NCI-H1417 (cell line): Measurements from ENCODE around the gene RUBCN.

Source experiments
- DNase-seq, 3 experiments: peaks; one replicate each; lab custom pipeline; 2025; lab: John Stamatoyannopoulos, UW

RUBCN gene

DNA sequence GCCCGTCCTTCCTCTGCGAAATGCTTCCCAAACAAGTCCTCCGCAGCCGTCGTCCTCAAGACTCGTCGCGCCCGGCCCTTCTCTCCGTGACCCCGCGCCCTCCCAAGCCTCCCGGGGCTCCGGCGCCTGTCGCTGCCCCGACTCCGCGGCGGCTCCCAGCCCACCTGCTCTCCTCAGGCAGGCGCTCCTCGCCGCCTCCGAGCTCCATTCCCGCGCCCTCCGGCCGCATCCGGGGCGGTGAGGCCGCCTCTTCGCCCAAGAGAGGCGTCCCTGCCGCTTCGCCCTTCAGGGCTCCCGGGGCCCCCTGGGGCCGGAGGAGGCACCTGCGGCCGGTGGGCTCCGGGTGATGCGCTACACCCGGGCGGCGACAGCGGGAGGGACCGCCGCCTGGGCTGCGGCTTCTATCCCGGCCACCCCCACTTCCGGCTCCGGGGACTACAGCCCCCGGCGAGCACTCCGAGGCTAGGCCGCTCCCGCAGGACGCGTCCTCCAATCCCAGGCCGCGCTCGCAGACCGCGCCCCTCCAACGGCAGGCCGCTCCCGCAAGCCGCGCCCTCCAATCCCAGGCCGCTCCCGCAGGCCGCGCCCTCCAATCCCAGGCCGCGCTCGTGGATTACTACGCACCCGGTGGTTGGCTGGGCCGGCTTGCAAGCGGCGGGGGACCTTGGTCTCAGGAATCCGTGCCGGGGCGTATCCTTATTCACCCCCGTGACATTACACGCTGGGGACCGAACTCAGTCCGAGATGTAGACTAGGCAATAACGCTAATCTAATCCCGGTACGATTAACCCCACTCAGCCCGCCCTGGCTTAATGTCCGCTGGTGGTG, at the start of gene RUBCN:
Gene RUBCN, minus strand, starts transcription at position 414 of the 828 bp plus-strand sequence. Its CDS starts 185 bp downstream, at position 229.
- DNase-seq, result peak; percentile 96 to 98 (median 98)

DNA sequence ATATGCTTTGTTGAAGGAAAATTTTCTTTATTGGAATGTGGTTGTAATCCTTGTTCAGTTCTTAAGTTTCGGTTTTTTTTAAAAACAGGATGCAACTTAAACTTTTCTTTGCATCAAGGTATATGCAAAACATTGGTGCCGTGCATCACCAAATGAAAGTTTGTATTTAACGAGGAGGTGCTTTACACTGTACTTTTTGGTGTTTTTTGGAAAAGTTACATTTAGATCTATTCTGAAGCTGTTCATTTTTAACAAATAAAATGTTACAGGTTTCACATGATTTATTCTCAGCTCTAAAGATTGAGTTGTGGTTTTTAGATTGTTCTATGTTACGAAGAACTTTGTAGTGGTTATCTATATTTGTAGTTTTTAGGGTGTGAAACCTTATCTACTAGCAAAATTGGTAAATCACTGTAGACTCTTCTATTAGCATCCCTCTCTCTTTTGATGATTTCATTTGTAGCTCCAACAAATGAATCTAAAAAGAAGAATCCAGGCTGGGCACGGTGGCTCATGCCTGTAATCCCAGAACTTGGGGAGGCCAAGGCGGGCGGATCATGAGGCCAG, 47.4 kb upstream of the RUBCN start:
- DNase-seq, result no peak

DNA sequence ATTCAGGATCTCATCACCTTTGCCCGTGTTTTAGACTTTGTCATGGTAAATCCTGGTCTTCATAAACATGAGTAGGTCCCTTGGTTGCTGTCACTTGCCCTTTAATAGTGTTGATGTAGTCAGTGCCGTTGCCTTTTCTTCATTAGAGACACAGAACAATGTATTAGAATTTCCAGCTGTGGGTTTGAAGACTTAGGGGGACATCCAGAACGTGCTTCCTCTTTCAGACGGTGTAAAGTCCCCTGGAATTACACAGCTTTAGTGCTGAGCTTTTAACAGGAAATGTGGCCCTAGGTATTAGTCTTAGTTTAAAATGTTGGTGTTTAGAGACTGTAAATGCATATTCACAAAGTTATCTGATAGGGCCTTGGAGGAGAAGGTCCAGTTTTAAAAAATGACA, 45.5 kb upstream of the RUBCN start:
- DNase-seq, result no peak

DNA sequence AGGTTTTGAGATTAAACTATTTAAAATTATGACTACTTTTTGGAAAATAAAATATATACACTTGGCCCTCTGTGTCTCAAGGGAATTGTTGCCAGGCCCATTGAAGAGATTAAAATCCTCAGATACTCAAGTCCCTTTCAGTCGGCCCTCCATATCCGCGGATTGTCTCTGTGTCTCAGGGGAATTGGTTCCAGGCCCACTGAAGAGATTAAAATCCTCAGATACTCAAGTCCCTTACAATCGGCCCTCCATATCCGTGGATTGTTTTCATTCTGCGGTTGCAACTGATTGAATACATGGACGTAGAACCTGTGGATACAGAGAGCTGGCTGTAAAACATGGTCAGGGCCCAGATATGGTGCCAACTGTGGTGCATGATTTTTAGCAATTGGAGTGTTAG, 38.6 kb upstream of the RUBCN start:
- peak in 1 of 3 experiments; percentile 78 for DNase-seq

DNA sequence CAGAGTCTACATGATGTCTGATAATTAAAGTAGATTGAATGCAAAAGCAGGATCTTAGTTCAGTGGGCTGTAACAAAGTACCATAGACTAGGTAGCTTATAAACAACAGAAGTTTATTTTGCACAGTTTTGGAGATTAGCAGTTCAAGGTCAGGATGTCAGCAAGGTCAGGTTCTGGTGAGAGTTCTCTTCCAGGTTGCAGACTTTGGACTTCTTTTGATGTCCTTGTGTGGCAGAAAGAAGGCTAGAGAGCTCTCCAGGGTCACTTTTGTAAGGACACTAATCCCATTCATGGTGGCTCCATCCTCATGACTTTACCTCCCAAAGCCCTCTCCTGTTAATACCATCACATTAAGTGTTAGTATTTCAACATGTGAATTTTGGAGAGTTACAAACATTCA, 25.1 kb upstream of the RUBCN start:
- no peak for DNase-seq

DNA sequence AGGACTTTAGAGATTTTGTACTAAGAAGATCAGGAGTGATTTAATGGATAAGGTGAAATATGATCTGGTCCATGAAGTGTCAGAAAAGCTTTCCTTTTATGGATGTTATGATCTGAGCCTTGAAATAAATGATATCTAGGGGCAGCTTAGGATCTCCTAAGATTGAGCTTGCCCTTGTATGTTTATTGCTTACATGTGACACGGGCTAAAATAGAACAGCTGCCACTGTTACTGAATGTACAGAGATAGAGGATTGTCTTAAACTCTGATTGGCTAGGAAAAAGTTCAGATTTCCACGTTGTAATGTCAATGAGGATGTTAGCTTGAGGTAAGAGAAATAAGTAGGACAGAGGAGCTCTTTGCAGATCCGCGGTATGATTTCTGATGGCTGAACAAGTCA, 21.8 kb upstream of the RUBCN start:
- DNase-seq, result no peak

DNA sequence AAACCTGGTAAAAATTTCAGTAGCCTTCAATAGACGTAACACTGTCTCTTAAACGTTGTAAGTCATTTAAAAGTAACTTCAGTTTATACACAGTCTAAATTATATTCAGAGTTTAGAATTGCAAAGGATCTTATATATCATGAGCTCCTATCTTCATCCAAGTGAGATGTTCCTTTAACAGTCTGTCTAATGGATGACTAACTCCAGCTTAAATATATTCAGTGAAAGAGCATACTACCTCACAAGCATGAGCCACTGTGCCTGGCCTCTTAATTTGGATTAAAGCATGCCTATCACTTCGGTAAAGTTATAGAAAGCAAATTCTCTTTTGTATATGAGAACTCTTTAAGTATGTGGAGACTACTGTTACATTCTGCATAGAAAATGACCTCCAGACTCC, 20.0 kb upstream of the RUBCN start:
- DNase-seq, result no peak

DNA sequence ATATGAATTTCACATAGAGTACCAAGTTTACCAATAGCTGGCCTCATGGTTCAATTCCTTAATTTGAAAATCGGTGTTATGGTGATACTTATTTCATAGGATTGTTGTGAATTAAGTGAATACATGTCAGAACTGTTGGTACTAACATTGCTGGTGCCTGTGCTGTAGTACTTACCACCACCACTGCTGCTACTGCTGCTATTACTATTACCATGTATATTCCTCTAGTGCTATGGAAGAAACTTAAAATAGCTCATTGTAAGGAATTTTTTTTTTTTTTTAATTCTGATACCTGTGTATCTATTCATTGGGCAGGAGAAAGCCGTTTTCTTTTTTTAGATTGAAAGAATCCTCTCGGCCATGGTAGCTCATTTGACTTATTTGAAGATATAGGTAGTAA, 16.6 kb upstream of the RUBCN start:
- no peak for DNase-seq

DNA sequence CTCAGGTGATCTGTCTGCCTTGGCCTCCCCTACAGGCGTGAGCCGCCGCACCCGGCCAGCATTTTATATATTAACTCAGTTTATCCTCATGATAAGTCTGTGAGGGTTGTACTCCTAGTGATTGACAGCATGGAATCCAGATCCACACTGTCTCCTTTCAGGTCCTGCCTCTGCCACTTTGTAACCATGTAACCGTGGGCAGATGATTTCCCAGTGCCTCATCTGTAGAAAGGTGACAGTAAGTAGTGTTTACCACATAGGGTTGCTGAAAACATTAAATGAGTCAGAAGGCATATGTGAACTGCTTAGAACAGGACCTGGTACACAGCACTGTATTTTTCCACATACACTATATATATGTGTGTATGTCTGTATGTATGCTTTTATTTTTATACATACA, 15.4 kb upstream of the RUBCN start:
- peak in 2 of 3 experiments; percentile 19 to 26 for DNase-seq

DNA sequence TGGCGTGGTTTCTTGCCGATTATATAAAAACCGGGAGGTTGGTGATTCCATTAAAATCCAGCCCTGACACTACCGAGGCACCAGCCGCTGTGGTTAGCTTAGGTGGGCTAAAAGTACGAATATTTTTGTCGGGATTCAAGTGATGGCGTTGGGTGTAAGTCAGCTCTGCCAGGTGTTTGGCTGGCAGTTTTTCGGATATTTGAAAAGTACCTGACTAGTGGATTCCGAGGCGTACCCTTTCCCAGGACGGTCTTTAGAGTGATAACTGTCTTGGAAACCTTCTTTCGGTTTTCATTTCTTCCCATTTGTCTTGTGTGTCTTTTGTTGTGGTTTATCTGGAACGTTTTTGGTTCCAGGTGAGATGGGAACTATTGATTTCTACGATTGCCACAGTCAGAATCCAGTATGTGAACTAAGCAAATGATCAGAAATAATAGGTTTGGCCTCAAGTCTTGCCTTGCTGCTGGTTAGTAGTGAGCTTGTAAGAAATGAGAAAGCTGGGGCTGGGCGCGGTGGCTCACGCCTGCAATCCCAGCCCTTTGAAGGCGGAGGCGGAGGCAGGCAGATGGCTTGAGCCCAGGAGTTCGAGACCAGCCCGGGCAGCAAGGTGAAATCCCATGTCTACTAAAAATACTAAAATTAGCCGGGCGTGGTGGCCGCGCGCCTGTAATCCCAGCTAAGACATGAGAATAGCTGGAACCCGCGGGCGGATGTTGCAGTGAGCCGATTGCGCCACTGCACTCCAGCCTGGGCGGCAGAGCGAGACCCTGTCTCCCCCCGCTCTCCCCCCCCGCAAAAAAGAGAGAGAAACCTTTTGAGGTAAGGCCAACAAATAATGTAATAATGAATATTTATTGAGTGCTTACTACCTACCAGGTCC, 14.4 kb upstream of the RUBCN start:
- peak in 2 of 3 experiments; percentile 63 to 73 for DNase-seq

DNA sequence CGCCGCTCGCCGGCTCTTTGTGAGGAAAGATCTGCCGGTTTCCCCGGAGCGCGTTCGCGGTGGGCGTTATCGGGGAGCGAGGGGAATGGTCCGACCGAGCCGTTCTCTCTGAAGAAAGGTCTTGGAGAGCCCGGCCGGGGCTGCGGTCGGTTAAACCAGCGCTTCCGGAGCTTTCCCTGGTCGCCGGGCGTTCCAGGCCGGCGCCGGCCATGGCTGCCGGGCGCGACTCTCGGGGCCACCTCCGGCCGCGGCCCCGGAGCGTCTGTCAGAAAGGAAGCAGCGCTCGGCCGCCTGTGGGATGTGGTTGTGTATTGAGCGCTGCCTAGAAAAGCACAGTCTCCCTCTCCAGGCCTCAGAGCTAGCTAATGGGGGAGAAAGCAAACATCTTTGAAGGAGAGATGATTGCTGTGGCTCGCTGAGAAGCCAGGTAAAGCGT, 13.7 kb upstream of the RUBCN start:
- peak; percentile 59 to 83 (median 83) for DNase-seq

DNA sequence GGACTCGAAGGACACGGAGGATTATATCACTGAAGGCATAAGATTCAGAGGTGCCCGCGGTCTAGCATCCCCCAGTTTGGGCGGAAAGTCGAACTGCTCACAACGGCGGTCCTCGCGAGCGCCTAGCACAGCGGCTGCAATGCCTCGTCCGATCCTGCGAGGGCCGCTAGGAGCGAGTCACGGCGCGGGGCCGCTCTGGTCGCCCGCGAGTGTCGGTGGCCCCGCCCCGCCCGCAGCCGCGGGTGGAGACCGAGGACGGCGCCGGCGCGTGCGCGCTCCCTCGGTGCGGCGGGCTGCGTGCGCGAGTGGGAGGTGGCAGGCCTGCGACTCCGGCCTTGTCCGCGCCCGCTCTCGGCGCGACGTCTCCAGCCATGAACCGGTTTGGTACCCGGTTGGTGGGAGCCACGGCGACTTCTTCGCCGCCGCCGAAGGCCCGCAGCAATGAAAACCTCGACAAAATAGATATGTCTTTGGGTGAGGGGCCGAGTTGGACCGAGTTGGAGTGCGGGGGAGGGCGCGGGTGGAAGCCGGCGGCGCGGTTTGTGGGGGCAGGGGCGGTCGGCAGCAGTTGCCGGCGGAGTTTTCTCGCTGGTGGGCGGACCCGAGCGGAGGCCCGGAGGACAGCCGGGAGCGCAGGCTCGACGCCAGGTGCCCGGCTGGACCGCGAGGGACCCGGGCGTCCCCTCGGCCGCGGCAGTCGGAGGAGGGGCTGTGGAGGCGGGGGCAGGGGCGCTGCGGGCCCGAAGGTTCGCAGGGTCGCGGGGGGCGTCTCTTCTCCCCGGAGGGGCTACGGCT, 13.1 kb upstream of the RUBCN start, which contains the start of gene FYTTD1:
Gene FYTTD1, plus strand, starts transcription at position 283 of the 795 bp plus-strand sequence. Its CDS starts 89 bp downstream, at position 372.
- DNase-seq, result peak; percentile 93 to 96 (median 95)

DNA sequence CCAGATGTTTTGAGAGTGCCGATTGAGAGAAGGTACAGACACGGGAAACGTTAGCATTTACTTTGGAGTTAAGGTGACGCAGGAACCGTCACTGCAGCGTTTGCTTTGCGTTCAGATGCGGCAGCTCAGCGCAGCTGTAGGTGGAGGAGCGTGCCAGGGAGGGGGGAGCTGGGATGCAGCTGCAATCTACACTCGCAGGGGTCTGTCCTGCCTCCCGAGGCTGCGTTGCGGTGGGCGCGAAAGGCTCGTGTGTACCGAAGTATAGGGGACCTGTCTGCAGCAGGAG, 12.6 kb upstream of the RUBCN start:
- peak; percentile 77 to 95 (median 95) for DNase-seq

DNA sequence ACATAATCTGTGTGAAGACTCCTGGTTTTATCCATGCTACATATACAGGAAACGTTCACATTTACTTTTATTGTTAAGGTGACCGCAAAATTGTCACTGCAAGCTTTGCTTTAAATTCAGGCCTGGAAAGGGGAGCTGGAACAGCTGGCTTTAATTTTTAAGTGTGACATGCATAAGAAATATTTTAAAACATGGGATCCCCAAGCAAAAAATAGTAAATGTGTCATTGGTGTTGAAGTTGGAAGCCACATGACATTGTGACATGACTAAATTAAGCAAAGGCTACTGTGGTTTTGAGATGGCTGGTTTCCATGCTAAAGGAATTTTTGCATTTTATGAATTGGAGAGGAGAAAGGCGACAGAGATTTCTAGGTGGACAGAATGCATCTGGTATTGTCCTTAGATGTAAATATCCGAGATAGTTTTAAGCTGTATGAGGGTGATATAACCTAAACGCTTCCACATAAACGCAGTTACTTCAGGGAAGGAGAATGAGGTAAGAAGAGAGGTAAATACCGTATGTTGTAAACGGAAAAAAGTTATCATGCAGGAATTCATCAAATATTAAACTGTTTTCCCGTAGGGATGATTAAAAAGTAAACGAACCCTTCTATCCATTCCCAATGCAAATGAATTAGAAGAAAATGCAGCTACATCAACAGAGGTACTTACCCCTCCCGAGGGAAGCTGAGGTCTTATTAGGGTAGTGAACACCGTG, 12.1 kb upstream of the RUBCN start:
- DNase-seq, result peak in 1 of 3 experiments; percentile 32

DNA sequence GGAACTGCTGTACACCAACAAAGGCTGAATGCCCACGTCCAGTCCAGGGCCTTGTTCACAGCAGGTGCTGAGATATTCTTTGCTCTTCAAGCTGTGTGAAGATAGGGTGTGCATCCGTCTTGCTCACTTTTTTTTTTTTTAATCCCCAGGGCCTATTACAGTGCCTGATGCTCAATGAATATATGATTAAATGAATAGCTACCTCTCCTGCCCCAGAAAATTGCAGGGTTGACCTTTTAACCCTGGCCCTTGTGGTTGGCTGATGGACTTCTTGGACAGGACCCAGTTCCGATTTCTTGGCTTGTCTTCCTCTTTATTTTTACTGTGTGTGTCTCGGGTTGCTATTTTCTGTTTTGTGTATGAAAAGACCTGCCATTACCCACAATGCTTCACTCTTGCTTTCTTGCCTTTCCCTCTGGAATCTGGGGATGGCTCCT, 10.1 kb upstream of the RUBCN start:
- DNase-seq, result no peak

DNA sequence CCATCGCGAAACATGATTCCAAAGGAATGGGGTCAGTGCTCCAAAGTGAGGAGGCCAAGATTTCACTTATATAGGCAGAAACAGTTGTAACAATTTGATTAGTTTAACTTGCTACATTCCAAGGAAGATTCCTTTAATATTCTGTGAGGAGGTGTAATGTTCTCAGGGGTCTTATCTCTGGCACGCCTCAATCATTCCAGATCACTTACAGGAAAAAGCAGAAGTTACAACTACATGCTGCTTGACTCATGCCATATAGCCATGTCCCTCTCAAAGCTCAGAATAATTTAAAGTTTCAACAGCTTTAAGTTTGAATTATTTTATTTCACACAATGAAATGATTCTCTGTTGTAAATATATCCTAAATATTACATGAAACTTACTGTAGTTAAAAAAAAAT, 9.5 kb upstream of the RUBCN start:
- DNase-seq, result no peak

DNA sequence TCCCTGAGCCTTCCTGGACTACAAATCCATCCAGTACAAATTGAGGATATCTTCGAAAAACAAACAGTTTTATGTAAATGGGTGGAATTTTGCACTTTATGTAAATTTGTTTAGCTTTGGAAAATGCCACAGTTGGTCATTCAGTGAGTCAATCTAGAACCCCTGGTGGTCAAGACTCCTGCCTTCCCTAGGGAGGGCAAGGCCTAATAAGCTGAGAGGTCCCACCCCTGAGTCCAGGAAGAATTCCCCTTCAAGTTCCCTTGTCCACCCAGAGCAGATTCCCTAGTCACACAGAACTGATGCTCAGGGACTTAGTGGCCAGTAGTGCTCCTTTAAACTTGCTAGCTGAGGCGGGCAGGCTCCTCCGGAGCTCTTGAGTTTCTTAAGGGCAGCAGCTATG, 6.1 kb upstream of the RUBCN start:
- no peak for DNase-seq

DNA sequence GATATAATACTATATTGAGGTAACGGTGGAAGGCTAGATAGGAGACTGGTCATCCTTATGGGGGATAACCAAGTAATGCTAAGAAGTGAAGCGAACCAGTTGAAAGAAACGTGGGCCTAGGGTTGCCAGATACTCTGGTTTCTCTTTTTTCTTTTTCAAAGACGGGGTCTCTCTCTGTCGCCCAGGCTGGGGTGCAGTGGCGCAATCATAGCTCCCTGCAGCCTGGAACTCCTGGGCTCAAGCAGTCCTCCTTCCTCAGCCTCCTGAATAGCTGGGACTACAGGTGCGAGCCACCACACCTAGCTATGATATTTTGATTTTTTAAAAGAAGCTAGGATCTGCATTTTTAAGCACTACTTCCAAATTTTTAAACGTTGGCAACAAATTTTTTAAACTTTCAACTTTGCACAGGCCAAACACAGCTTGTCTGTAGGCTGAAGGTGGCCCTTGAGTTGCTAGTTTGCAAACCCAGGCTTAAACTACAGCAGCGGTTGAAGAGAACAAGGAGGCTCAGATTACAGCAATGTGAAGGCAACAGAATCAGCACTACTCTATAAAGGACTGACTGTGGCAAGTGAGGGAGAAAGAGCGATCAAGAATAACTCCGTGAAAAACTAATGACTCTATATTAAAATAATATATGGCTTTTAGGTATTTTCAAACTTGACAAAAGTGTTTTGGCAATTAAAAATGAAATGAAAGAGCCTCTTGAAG, 1.2 kb upstream of the RUBCN start:
- DNase-seq, result peak in 1 of 3 experiments; percentile 23

DNA sequence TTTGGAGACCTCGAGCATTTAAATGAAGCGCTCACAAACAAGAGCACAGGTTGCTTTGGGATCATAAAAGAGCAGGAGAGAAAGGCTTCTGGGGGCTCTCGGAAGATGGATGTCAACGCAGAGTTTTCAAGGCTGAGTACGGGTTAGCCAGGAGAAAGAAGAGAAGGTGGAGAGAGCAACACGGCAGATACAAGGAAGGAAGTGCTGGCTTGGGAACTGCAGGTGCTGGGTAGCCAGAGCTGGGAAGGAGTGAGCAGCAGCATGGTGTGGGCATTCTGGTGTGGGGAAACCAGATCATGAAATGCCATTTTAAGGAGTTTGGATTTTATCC, 580 bp upstream of the RUBCN start:
- no peak for DNase-seq

DNA sequence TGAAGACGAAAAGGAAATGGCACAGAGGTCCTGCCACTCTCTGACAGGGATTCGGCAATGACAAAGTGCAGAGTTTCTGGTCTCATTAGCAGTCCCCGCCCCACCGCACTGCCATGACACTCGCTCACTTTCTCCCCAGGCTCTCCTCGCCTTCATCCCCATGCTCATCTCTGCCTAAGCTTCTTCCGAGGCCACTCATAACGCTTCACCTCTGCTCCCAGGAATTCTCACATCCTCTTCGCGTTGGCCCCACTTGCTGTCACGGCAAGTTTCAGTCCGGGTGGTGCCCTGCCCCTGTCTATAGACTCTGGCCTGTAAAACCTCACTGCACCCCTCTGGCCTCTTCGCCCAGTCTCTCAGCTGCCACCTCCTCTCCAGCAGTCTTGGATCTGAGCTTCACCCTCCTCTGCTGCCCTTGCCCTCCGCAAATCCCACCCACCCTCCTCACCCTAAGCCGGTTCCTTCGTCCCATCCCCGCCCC, 654 bp downstream of the RUBCN start:
- DNase-seq, result peak in 2 of 3 experiments; percentile 54 to 59
